IPS-18a (cell line): ENCODE results near the gene CDKN3.
"Not testable (repeated sequence)": the region's sequence is repeated elsewhere in the genome, so short reads cannot be mapped to it uniquely, and the experiment has no call there.

Source experiments
- H3K27ac ChIP-seq: one replicate; pipeline ENCODE4 v1.5.1; 2013; ENCODE audit warnings: low read length
- H3K27me3 ChIP-seq: one replicate; pipeline ENCODE4 v1.6.1; 2013; ENCODE audit warnings: mild to moderate bottlenecking, low read length; ENCODE audit not compliant: control insufficient read depth, insufficient read depth
- H3K36me3 ChIP-seq: one replicate; pipeline ENCODE4 v1.6.1; 2013; ENCODE audit warnings: low read depth, low read length; ENCODE audit not compliant: control insufficient read depth
- H3K4me1 ChIP-seq: one replicate; pipeline ENCODE4 v1.6.1; 2013; ENCODE audit warnings: low read depth, low read length; ENCODE audit not compliant: control insufficient read depth
- H3K4me3 ChIP-seq: one replicate; pipeline ENCODE4 v1.5.1; 2013; ENCODE audit warnings: low read length
- H3K9ac ChIP-seq: one replicate; pipeline ENCODE4 v1.6.1; 2013; ENCODE audit warnings: mild to moderate bottlenecking, low read length, moderate library complexity
- H3K9me3 ChIP-seq: one replicate; pipeline ENCODE4 v1.6.1; 2013; ENCODE audit warnings: low read depth, low read length; ENCODE audit not compliant: control insufficient read depth

Gene CDKN3

DNA sequence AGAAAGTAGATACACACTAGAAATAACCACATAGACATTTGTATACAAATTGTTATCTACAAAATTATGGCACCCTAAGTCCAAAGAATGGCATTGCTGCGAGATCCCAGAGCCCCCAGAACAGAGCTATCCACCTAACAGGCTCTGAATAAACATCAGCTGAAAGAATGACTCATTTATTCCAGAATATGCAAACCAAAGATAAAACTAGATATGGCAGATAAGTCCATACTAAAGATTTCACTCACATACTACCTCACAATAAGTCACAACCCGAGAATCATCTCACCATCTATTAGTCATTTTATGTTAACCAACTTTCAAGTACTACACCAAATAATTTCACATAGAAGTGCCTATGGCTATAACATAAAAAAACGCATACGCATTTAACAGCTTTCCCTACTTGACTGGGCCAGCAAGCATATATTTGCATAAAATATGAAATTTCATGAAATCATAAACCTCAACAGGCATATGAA, 38.7 kb downstream of the CDKN3 start:
- H3K4me3 ChIP-seq = no peak overlapping the region

DNA sequence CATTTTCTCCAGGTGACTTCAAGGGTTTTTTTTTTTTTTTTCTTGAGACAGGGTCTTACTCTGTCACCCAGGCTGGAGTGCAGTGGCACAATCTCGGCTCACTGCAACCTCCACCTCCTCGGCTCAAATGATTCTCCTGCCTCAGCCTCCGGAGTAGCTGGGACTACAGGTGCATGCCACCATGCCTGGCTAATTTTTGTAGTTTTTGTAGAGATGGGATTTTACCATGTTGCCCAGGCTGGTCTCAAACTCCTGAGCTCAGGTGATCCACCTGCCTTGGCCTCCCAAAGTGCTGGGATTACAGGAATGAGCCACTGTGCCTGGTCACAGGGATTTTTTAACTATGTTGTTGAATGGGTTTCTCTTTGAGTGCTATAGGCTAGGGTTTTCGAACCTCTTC, 41.1 kb downstream of the CDKN3 start:
- H3K4me1 ChIP-seq = peaks cover 29% of the 10 kb centered on the region
- H3K9ac ChIP-seq, H3K4me3 ChIP-seq, H3K9me3 ChIP-seq, H3K27ac ChIP-seq, H3K36me3 ChIP-seq, H3K27me3 ChIP-seq: not testable (repeated sequence)

More for the DNA sequence above, 38.7 kb downstream of the CDKN3 start:
- Histone ChIP-seq H3K9me3 (no peaks in the 10 kb centered on the region), H3K4me1 (peaks cover 26% of the 10 kb centered on the region), H3K9ac (no peak overlapping the region), H3K27ac (no peak overlapping the region), H3K27me3 (no peaks in the 10 kb centered on the region), H3K36me3 (peaks cover 18% of the 10 kb centered on the region)

DNA sequence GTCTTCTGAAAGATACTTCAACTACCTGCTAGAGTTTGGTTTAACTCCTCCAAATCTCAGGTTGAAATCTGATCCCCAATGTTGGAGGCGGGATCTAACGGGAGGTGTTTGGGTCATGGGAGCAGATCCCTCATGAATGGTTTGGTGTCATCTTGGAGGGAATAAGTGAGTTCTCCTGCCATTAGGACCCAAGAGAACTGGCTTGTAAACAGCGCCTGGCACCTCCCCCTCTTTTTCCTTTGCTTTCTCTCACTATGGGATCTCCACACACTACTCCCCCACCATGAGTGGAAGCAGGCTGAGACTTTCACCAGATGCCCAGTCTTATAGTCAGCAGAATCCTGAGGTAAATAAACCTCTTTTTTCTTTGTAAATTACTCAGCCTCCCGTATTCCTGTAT, 41.9 kb downstream of the CDKN3 start:
- peak overlapping the region; percentile 26 for H3K4me3 ChIP-seq
- no peaks in the 10 kb centered on the region for H3K27me3 ChIP-seq
- H3K9me3 ChIP-seq = no peaks in the 10 kb centered on the region
- no peak overlapping the region for H3K9ac ChIP-seq
- no peak overlapping the region for H3K27ac ChIP-seq
- peaks cover 27% of the 10 kb centered on the region for H3K4me1 ChIP-seq
- peaks cover 8% of the 10 kb centered on the region for H3K36me3 ChIP-seq

DNA sequence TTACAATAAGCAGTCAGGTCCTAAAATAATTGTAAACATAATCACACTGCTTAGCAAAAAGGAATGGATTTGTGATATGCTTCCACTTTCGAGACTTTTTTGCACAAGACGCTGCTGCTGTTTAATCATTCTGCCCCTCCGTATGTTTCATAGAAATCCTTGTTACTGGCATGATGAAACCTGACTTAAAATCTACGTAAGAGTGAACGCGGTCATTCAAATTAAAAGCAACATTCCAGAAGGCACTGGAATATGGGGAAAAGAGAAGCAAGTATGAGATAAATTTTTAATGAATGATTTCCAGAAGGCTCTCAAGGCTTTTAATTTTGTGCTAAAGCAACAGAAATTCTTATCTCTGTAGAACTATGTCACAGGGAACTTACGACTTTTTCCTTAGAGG, 43.2 kb downstream of the CDKN3 start:
- peaks cover 8% of the 10 kb centered on the region for H3K36me3 ChIP-seq
- peak overlapping the region; percentile 80 for H3K4me3 ChIP-seq
- no peaks in the 10 kb centered on the region for H3K9me3 ChIP-seq
- peak overlapping the region; percentile 81 for H3K9ac ChIP-seq
- H3K4me1 ChIP-seq = peaks cover 27% of the 10 kb centered on the region
- H3K27ac ChIP-seq = no peak overlapping the region
- H3K27me3 ChIP-seq = no peaks in the 10 kb centered on the region

DNA sequence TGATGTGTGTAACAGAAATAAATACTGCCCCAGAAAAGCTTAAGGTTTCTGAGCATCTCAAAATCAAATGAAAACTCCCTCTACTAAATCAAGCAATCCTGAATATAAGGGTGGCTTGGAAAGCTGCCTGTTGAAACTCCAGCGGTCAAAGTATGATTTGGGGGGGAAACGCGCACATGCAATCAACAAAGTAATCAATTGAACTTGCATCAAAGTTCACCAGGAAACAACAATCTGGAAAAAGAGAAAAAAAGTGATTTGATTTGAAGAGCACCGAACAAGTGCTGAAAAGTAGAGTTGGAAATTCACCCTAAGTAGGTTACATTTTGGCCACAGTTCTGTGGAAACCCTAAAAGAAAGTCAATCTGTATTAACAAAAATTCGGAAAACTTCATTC, 43.7 kb downstream of the CDKN3 start:
- H3K4me3 ChIP-seq = peak overlapping the region; percentile 80
- H3K36me3 ChIP-seq = peaks cover 7% of the 10 kb centered on the region
- H3K4me1 ChIP-seq = peaks cover 27% of the 10 kb centered on the region
- H3K9me3 ChIP-seq = no peaks in the 10 kb centered on the region
- no peaks in the 10 kb centered on the region for H3K27me3 ChIP-seq
- H3K27ac ChIP-seq = peak overlapping the region; percentile 34
- peak overlapping the region; percentile 81 for H3K9ac ChIP-seq

DNA sequence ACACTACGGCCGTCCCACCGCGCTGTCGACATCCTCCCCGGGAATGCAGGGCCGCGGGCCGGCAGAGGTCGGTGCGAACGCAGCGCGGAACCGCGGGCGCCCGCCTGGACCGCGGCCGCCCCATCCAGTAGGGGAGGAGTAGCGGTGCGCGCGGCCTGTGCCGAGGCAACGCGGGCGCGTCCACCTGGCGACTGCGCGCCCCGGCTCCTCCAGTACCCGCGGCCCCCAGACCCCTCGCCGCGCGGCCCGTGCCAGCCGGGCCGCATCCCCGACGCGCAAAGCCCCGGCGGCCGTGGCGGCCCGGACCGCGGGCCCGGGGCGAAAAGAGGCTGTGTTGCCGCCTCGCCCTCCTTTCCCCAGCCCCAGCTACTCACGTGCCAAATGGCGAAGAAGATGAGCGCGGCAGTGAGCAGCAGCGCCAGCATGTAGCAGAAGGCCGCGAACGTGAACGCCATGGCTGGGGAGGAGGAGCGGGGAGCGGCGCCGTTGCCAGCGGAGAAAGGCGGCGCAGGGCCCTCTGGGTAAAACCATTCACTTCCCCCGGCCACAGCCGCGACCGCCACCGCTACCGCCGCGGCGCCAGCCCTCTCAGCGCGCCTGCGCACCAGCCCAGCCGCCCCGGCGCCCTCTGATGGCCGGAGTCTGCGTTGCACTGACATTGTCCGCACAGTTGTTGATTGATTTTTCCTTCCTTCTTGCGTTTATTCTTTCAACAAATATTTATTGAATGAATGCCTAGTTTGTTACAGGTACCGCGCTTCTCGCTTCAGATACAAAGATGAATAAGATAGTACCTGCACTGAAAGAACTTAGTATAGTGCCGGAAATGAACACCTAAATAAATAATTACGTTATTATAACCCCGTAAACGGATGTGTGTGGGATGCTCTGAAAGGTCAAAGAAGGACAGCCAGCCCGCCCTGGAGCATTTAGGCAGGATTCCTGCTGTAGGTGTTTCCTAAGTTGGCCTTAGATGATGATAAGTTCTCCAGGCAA, 44.4 kb downstream of the CDKN3 start, which contains the start of gene CNIH1:
CNIH1 (minus strand) TSS at position 502 of the 996 bp plus-strand sequence; CDS start at position 455, 47 bp downstream.
- Histone ChIP-seq H3K4me3 (peak within 1 kb of the TSS; percentile 80), H3K27ac (peak within 1 kb of the TSS; percentile 65), H3K9ac (peak within 1 kb of the TSS; percentile 81), H3K27me3 (no peaks in the 10 kb centered on the region), H3K9me3 (no peaks in the 10 kb centered on the region), H3K4me1 (peaks cover 27% of the 10 kb centered on the region), H3K36me3 (no peaks in the 10 kb centered on the region)

DNA sequence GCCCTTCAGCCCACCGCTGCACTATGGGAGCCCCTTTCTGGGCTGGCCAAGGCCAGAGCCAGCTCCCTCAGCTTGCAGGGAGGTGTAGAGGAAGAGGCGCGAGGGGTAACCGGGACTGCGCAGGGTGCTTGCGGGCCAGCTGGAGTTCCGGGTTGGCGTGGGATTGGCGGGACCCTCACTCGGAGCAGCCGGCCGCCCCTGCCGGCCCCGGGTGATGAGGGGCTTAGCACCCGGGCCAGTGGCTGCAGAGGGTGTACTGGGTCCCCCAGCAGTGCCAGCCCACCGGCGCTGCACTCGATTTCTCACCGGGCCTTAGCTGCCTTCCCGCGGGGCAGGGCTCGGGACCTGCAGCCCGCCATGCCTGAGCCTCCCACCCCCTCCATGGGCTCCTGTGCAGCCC, 46.2 kb downstream of the CDKN3 start:
- peaks cover 18% of the 10 kb centered on the region for H3K4me1 ChIP-seq
- H3K9ac ChIP-seq, H3K36me3 ChIP-seq, H3K4me3 ChIP-seq, H3K9me3 ChIP-seq, H3K27ac ChIP-seq, H3K27me3 ChIP-seq: not testable (repeated sequence)

DNA sequence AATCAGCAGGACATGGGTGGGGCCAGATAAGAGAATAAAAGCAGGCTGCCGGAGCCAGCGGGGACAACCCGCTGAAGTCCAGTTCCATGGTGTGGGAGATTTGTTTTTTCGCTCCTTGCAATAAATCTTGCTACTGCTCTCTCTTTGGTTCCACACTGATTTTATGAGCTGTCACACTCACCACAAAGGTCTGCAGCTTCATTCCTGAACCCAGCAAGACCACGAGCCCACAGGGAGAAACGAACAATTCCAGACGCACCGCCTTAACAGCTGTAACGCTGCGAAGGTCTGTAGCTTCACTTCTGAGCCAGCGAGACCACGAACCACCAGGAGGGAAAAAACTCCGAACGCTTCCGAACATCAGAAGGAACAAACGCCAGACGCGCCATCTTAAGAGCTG, 47.2 kb downstream of the CDKN3 start:
- no peaks in the 10 kb centered on the region for H3K27me3 ChIP-seq
- no peaks in the 10 kb centered on the region for H3K36me3 ChIP-seq
- peaks cover 8% of the 10 kb centered on the region for H3K4me1 ChIP-seq
- H3K4me3 ChIP-seq = no peak overlapping the region
- H3K9me3 ChIP-seq = no peaks in the 10 kb centered on the region
- H3K27ac ChIP-seq = no peak overlapping the region
- H3K9ac ChIP-seq = no peak overlapping the region

DNA sequence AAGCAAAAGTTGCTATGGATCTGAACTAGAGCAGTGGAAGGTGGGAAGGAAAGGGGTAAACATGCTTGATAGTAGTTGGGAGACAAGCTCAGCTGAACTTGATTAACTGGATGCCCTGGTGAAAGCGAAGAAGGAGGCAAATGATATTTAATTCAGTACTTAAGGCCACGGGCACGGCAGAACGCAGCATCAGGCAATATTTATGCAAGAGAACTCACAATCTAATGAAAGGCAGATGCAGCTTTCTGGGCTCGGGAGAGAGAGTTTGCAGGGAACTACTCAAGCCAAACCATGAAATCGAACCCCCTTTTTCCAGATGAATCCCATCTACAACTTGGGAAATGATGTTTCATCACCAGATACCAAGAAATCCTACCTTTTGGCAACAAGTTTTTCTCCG, 47.9 kb downstream of the CDKN3 start:
- Histone ChIP-seq H3K9ac (no peak overlapping the region), H3K4me1 (peaks cover 4% of the 10 kb centered on the region), H3K36me3 (no peaks in the 10 kb centered on the region), H3K27me3 (no peaks in the 10 kb centered on the region), H3K9me3 (no peaks in the 10 kb centered on the region), H3K27ac (no peak overlapping the region), H3K4me3 (no peak overlapping the region)

DNA sequence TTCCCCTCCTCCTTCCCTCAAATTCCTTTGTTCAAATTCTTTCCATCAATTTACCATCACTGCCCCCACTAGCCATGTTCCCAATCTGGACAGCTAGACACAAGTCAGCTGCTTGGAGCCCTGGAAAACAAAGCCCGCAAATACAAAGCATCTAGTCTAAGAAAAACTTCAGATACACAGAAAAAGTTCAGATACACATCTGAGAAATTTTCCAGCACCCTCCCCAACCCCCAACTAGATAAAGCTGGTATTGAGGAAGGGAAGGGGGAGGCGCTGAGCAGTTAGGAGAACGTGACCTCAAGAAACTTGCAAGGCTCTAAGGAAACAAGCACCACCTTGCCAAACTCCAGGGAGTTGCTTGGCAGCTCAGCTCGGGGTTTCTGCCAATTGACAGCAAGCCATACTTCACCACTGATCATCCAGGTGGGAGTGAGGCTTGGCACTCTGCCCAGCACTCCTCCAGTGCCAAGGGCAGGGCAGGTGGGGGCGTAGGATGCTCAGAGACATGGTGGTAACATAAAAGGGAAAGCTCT, 49.4 kb downstream of the CDKN3 start:
- Histone ChIP-seq H3K4me1 (peaks cover 4% of the 10 kb centered on the region), H3K9ac (no peak overlapping the region), H3K9me3 (no peaks in the 10 kb centered on the region), H3K36me3 (no peaks in the 10 kb centered on the region), H3K27me3 (no peaks in the 10 kb centered on the region), H3K27ac (no peak overlapping the region), H3K4me3 (no peak overlapping the region)

DNA sequence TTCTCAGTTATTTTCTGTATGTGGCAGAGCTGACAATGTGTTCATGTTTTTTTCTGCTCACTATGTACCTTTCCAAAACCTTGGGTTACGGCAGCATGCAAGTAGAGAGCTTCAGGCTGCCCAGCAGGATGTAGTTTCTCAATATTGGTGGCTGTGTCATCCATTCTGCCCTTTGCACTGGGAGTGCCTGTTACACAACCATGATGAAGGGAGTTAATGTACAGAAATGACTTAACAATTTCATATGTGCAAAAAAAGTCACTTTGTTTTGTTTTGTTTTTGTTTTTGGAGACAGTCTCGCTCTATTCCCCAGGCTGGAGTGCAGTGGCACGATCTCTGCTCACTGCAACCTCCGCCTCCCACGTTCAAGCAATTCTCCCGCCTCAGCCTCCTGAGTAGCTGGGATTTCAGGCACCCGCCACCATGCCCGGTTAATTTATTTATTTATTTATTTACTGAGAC, 50.5 kb downstream of the CDKN3 start:
- no peaks in the 10 kb centered on the region for H3K9me3 ChIP-seq
- H3K4me1 ChIP-seq = no peaks in the 10 kb centered on the region
- H3K27ac ChIP-seq = no peak overlapping the region
- H3K9ac ChIP-seq = no peak overlapping the region
- no peaks in the 10 kb centered on the region for H3K27me3 ChIP-seq
- no peaks in the 10 kb centered on the region for H3K36me3 ChIP-seq
- H3K4me3 ChIP-seq = no peak overlapping the region
